ENCODE measurements around the gene EPM2A. TPM values are rescaled to one million over a fixed set of nuclear protein-coding genes. Genes with fewer than 3 reads are reported as not detected.

EPM2A gene
- total and polyA plus RNA-seq, 2 donors (not counting 1 experiment from before 2014, with no cell fraction given): 4.1 to 8.3 TPM

DNA sequence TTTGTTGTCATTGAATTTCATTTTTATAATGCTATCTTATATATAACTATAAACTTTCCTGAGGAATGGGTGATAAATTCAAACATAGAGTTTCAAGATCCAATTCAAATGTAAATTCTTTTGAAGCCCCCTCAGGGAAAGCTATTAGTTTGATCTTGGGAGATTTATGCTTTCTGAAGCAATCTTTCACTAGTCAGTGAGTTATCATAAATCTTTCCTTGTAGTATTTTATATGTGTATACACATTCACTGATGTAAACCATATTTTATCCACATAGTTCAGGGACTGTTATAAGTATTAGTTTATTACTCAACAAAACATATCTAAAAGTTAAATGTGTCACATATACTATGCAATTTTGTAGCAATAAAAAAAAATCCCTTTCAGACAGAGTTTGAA, 2.9 kb upstream of the EPM2A start:
- peaks cover 7% of the 10 kb centered on the region for H3K4me1 ChIP-seq (ENCODE audit: control insufficient read depth, extremely low read depth, insufficient read depth, low read length)

DNA sequence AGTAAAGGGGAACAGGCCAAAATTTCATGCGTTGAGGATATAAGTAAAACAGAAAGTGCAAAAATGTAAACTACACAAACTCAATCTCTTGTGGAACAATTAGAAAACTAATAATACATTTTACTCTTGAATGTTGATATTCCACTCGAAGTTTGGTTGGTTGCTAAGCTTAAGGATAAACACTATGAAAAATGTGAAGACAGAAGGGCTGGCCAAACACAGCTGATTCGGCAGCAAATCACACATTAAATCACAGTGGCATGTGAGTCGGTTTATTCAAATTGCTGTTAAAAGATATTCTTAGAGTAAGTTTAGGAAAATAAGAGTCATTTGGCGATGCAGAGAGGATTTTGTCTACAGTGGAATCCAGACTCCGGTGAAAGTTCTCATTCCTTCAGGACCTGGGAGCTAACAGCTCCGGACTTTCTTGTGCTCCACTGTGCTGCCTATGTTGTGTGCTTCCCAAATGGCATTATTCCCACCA, 1.4 kb upstream of the EPM2A start:
- H3K27ac ChIP-seq (ENCODE audit: insufficient read depth, low read length): peak overlapping the region; percentile 62
- H4K20me1 ChIP-seq (ENCODE audit: control insufficient read depth, extremely low read depth, insufficient read depth, low read length): no peaks in the 10 kb centered on the region
- H2AFZ ChIP-seq (ENCODE audit: low read length): no peak overlapping the region
- peak overlapping the region; percentile 81 for H3K4me2 ChIP-seq (ENCODE audit: extremely low read depth, insufficient read depth, low read length)
- no peak overlapping the region for H3K9ac ChIP-seq (ENCODE audit: insufficient read depth, low read length)
- H3K27me3 ChIP-seq (ENCODE audit: control insufficient read depth, insufficient read depth, low read length): no peaks in the 10 kb centered on the region
- peaks cover 7% of the 10 kb centered on the region for H3K4me1 ChIP-seq (ENCODE audit: control insufficient read depth, extremely low read depth, insufficient read depth, low read length)
- peak overlapping the region in 3 of 4 experiments; percentile 69 to 77 (median 75) for H3K4me3 ChIP-seq (replicated peaks in 1 of 4; ENCODE audit: control extremely low read depth in 1 of 4, insufficient read depth in 1 of 4, low read depth in 3 of 4, low read length in 4 of 4)
- no peaks in the 10 kb centered on the region for H3K9me3 ChIP-seq (ENCODE audit: control insufficient read depth, insufficient read depth, low read depth, low read length)
- DNase-seq (ENCODE audit: low read depth in 2 of 2): peak; percentile 66 to 72
- TF ChIP-seq EZH2 (IDR thresholded peaks at IDR 0.05; ENCODE audit: low read length, missing control alignments): no peak
- TF ChIP-seq, protein P1, sequence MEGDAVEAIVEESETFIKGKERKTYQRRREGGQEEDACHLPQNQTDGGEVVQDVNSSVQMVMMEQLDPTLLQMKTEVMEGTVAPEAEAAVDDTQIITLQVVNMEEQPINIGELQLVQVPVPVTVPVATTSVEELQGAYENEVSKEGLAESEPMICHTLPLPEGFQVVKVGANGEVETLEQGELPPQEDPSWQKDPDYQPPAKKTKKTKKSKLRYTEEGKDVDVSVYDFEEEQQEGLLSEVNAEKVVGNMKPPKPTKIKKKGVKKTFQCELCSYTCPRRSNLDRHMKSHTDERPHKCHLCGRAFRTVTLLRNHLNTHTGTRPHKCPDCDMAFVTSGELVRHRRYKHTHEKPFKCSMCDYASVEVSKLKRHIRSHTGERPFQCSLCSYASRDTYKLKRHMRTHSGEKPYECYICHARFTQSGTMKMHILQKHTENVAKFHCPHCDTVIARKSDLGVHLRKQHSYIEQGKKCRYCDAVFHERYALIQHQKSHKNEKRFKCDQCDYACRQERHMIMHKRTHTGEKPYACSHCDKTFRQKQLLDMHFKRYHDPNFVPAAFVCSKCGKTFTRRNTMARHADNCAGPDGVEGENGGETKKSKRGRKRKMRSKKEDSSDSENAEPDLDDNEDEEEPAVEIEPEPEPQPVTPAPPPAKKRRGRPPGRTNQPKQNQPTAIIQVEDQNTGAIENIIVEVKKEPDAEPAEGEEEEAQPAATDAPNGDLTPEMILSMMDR (conservative IDR thresholded peaks at IDR 0.05 in 1 of 2, IDR thresholded peaks at IDR 0.05 in 1 of 2; ENCODE audit: low read depth in 1 of 2, low read length in 2 of 2): no peak
- no peaks in the 10 kb centered on the region for H3K79me2 ChIP-seq (ENCODE audit: control insufficient read depth, insufficient read depth, low read length)
- H3K36me3 ChIP-seq (ENCODE audit: control insufficient read depth, insufficient read depth, low read length): no peaks in the 10 kb centered on the region

More for the DNA sequence above, 2.9 kb upstream of the EPM2A start:
- Histone ChIP-seq H3K27ac (ENCODE audit: insufficient read depth, low read length) (no peak overlapping the region), H3K4me2 (ENCODE audit: extremely low read depth, insufficient read depth, low read length) (no peak overlapping the region), H3K79me2 (ENCODE audit: control insufficient read depth, insufficient read depth, low read length) (no peaks in the 10 kb centered on the region), H4K20me1 (ENCODE audit: control insufficient read depth, extremely low read depth, insufficient read depth, low read length) (no peaks in the 10 kb centered on the region), H2AFZ (ENCODE audit: low read length) (no peak overlapping the region), H3K9me3 (ENCODE audit: control insufficient read depth, insufficient read depth, low read depth, low read length) (no peaks in the 10 kb centered on the region), H3K27me3 (ENCODE audit: control insufficient read depth, insufficient read depth, low read length) (no peaks in the 10 kb centered on the region), H3K36me3 (ENCODE audit: control insufficient read depth, insufficient read depth, low read length) (no peaks in the 10 kb centered on the region), H3K4me3 (replicated peaks in 1 of 4; ENCODE audit: control extremely low read depth in 1 of 4, insufficient read depth in 1 of 4, low read depth in 3 of 4, low read length in 4 of 4) (no peak overlapping the region), H3K9ac (ENCODE audit: insufficient read depth, low read length) (no peak overlapping the region)
- DNase-seq (ENCODE audit: low read depth in 2 of 2): no peak
- TF ChIP-seq, protein P1 (conservative IDR thresholded peaks at IDR 0.05 in 1 of 2, IDR thresholded peaks at IDR 0.05 in 1 of 2; ENCODE audit: low read depth in 1 of 2, low read length in 2 of 2): no peak
- TF ChIP-seq EZH2 (IDR thresholded peaks at IDR 0.05; ENCODE audit: low read length, missing control alignments): no peak

DNA sequence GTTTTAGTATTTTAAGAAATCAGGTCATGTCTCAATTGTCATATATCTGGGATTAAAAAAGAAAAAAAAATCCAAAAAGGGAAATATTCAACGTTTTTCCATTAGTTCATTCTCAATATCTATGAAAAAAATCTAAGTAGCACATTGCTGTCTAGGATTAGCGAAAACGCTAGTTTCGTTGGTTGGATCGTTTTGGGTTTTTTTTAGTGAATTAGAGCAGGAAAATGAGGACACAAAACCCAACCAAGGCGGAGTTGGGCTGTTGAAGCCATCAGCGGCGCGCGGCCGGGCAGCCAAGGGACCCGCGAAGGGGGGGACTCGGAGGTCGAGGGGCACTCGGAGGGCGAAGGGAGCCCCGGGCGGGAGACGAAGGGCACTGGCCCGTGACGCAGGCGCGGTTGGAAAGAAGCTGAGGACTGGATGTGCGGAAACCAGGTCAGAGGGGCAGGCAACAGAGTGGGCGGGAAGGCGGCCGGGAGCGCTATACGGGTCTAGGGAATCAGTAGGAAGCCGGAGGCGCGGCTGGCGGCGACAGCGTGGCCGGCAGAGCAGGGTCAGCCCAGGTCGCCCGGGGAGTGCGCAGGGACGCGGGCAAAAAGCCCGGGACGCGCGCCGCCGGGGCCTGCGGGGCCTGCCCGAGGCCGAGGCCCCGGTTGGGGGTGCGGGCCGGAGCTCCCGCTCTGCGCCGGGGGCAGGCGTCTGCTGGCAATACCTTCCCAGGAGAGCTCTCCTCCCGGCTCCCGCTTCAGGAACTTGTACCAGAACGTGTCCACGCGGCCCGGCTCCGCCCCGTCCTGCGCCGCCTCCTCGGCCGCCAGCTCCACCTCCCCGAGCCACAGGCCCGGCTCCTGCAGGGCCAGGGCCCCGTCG, 599 bp downstream of the EPM2A start:
- no peaks in the 10 kb centered on the region for H4K20me1 ChIP-seq (ENCODE audit: control insufficient read depth, extremely low read depth, insufficient read depth, low read length)
- peak; percentile 88 to 93 for DNase-seq (ENCODE audit: low read depth in 2 of 2)
- H3K27me3 ChIP-seq (ENCODE audit: control insufficient read depth, insufficient read depth, low read length): no peaks in the 10 kb centered on the region
- H3K79me2 ChIP-seq (ENCODE audit: control insufficient read depth, insufficient read depth, low read length): no peaks in the 10 kb centered on the region
- H3K27ac ChIP-seq (ENCODE audit: insufficient read depth, low read length): peak overlapping the region; percentile 95
- TF ChIP-seq, protein P1 (conservative IDR thresholded peaks at IDR 0.05 in 1 of 2, IDR thresholded peaks at IDR 0.05 in 1 of 2; ENCODE audit: low read depth in 1 of 2, low read length in 2 of 2): no peak
- no peak for TF ChIP-seq EZH2 (IDR thresholded peaks at IDR 0.05; ENCODE audit: low read length, missing control alignments)
- peak overlapping the region; percentile 87 for H3K4me2 ChIP-seq (ENCODE audit: extremely low read depth, insufficient read depth, low read length)
- peaks cover 7% of the 10 kb centered on the region for H3K4me1 ChIP-seq (ENCODE audit: control insufficient read depth, extremely low read depth, insufficient read depth, low read length)
- H3K36me3 ChIP-seq (ENCODE audit: control insufficient read depth, insufficient read depth, low read length): no peaks in the 10 kb centered on the region
- H2AFZ ChIP-seq (ENCODE audit: low read length): peak overlapping the region; percentile 61
- H3K4me3 ChIP-seq (replicated peaks in 1 of 4; ENCODE audit: control extremely low read depth in 1 of 4, insufficient read depth in 1 of 4, low read depth in 3 of 4, low read length in 4 of 4): peak overlapping the region; percentile 68 to 78 (median 76)
- peak overlapping the region; percentile 85 for H3K9ac ChIP-seq (ENCODE audit: insufficient read depth, low read length)
- H3K9me3 ChIP-seq (ENCODE audit: control insufficient read depth, insufficient read depth, low read depth, low read length): no peaks in the 10 kb centered on the region
